ENCODE results near the gene CHST8. TPM values are rescaled to one million over a fixed set of nuclear protein-coding genes. Genes with fewer than 3 reads are reported as not detected.
A peak's percentile ranks its signal among the peaks of the same experiment; 100 is the strongest.

The CHST8 gene
- total RNA-seq, 1 experiment from 2014 or later, result not detected

DNA sequence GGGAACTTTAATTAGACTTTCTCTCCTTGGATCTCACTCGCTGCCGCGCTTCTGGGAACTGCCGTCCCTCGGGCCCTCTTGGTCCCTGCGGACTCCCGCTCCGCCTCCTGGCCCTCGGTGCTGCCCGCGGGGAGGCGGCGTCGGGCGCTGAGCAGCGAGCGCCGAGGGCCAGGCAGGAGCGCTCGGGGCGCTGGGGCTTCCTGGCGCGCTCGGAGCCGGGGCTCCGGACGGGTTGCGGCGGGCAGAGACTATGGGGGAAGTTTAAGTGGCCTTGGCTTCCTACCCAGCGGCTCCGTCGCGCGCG is 704 bp downstream of the CHST8 start:
- CTCF ChIA-PET, result no interaction called here
- Mint-ChIP-seq H3K4me1 (ENCODE audit: low read depth, unreplicated experiment) (no peaks in the 10 kb centered on the region), H3K36me3 (ENCODE audit: insufficient read depth, unreplicated experiment) (no peaks in the 10 kb centered on the region), H3K27me3 (ENCODE audit: insufficient read depth, unreplicated experiment) (peaks cover 37% of the 10 kb centered on the region), H3K27ac (ENCODE audit: unreplicated experiment) (no peak overlapping the region), H3K9me3 (ENCODE audit: unreplicated experiment) (no peaks in the 10 kb centered on the region), H3K4me3 (ENCODE audit: unreplicated experiment) (peak overlapping the region; percentile 46)
- POLR2A ChIA-PET, result no interaction called here
- Histone ChIP-seq H3K27me3 (replicated peaks; ENCODE audit: control insufficient read depth, insufficient read depth, low read length) (peaks cover 4% of the 10 kb centered on the region), H3K4me3 (ENCODE audit: low read depth, low read length) (no peak overlapping the region; the same call in 1 of the 2 replicates), H3K9me3 (no peaks in the 10 kb centered on the region), H3K36me3 (ENCODE audit: control insufficient read depth, insufficient read depth, low read length) (no peaks in the 10 kb centered on the region), H3K4me1 (0 out of 2 replicates have a peak, but pooled peaks cover 5% of the 10 kb centered on the region)
- TF ChIP-seq CTCF (IDR thresholded peaks at IDR 0.05; ENCODE audit: insufficient read depth in 1 of 2, low read depth in 1 of 2, low read length in 1 of 2, severe bottlenecking in 1 of 2, unreplicated experiment in 1 of 2), result no peak
- intact Hi-C loops (cut with micrococcal nuclease; ENCODE audit: unreplicated experiment), result no loop called here
- BruUV-seq (replicated peaks), result no TSS peak
- no peak for DNase-seq

DNA sequence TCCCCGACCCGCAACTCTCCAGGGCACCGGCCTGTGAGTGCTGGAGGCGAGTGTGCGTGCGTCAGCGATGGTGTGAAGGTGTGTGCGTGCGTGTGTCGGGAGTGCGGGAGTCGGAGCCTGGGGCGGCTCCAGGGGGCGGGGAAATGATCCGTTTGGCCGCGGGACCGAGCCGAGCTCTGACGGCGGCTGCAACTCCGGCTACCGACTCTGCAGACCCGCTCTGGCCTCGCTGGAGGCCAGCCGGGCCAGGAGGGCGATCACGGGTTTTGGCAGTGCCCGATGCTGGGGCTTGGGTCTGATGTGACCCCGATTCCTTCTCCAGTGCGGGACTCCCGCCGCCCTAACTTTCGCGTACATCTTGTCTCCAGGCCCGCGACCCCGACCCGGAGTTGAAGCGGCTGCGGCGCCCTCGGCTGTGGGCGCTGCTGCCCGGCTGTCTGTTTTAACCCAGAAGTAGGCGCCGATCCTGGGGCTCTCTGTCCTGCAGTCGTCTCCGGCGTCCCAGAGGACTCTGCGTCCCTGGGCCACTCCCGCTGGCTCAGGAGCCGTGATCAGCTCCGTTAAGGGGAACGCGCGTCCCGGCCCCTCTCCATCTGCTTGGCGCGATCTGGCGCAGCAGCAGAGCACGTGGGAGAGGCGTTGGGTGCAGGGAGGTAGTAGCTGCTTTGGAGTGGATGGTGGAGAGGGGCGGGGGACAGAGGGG is 1.2 kb downstream of the CHST8 start:
- H3K4me3 Mint-ChIP-seq (ENCODE audit: unreplicated experiment), result peak overlapping the region; percentile 46
- TF ChIP-seq CTCF (IDR thresholded peaks at IDR 0.05; ENCODE audit: insufficient read depth in 1 of 2, low read depth in 1 of 2, low read length in 1 of 2, severe bottlenecking in 1 of 2, unreplicated experiment in 1 of 2), result no peak
- no peaks in the 10 kb centered on the region for H3K9me3 Mint-ChIP-seq (ENCODE audit: unreplicated experiment)

DNA sequence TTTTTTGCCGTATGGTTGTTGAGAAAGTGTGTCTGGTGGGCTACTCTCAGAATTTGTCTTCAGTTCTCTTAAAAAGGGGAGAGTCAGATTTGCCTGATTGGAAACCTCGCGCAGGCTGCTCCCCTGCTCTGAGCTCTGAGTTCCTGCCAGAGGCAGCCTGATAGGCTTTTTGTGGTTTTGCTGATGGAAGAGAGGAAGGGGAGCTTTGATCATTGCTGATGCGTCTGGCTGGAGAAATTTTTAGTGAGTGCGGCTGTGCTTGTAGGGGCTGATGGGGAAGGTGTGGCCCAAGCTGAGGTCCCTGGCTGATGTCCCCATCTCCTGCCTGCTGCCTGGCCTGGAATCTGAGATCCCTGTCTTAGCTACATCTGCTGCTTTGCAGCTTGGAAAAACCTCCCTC is 2.8 kb downstream of the CHST8 start:
- H3K4me3 ChIP-seq (ENCODE audit: low read depth, low read length), result no peak overlapping the region
- ChIA-PET POLR2A (no interaction called here), CTCF (no interaction called here)
- Mint-ChIP-seq H3K9me3 (ENCODE audit: unreplicated experiment) (no peaks in the 10 kb centered on the region), H3K36me3 (ENCODE audit: insufficient read depth, unreplicated experiment) (no peaks in the 10 kb centered on the region), H3K4me1 (ENCODE audit: low read depth, unreplicated experiment) (no peaks in the 10 kb centered on the region), H3K27ac (ENCODE audit: unreplicated experiment) (no peak overlapping the region), H3K4me3 (ENCODE audit: unreplicated experiment) (no peak overlapping the region), H3K27me3 (ENCODE audit: insufficient read depth, unreplicated experiment) (peaks cover 41% of the 10 kb centered on the region)
- BruUV-seq (replicated peaks), result no TSS peak
- H3K4me1 ChIP-seq, result 0 out of 2 replicates have a peak, but pooled peaks cover 5% of the 10 kb centered on the region
- H3K9me3 ChIP-seq, result no peaks in the 10 kb centered on the region
- peaks cover 4% of the 10 kb centered on the region for H3K27me3 ChIP-seq (replicated peaks; ENCODE audit: control insufficient read depth, insufficient read depth, low read length)
- intact Hi-C loops (cut with micrococcal nuclease; ENCODE audit: unreplicated experiment), result no loop called here
- TF ChIP-seq CTCF (IDR thresholded peaks at IDR 0.05; ENCODE audit: insufficient read depth in 1 of 2, low read depth in 1 of 2, low read length in 1 of 2, severe bottlenecking in 1 of 2, unreplicated experiment in 1 of 2), result no peak
- H3K36me3 ChIP-seq (ENCODE audit: control insufficient read depth, insufficient read depth, low read length), result no peaks in the 10 kb centered on the region
- no peak for DNase-seq

More for the DNA sequence above, 1.2 kb downstream of the CHST8 start:
- Mint-ChIP-seq H3K27me3 (ENCODE audit: insufficient read depth, unreplicated experiment) (peaks cover 39% of the 10 kb centered on the region), H3K4me1 (ENCODE audit: low read depth, unreplicated experiment) (no peaks in the 10 kb centered on the region), H3K27ac (ENCODE audit: unreplicated experiment) (no peak overlapping the region), H3K36me3 (ENCODE audit: insufficient read depth, unreplicated experiment) (no peaks in the 10 kb centered on the region)
- ChIA-PET CTCF (no interaction called here), POLR2A (no interaction called here)
- no TSS peak for BruUV-seq (replicated peaks)
- intact Hi-C loops (cut with micrococcal nuclease; ENCODE audit: unreplicated experiment), result no loop called here
- Histone ChIP-seq H3K27me3 (replicated peaks; ENCODE audit: control insufficient read depth, insufficient read depth, low read length) (peaks cover 4% of the 10 kb centered on the region), H3K4me3 (ENCODE audit: low read depth, low read length) (no peak overlapping the region), H3K9me3 (no peaks in the 10 kb centered on the region), H3K36me3 (ENCODE audit: control insufficient read depth, insufficient read depth, low read length) (no peaks in the 10 kb centered on the region), H3K4me1 (0 out of 2 replicates have a peak, but pooled peaks cover 5% of the 10 kb centered on the region)
- no peak for DNase-seq

All from Caco-2 (cell line).